ENCODE results near the gene ADAMTS8. TPM values are rescaled to one million over a fixed set of nuclear protein-coding genes. Genes with fewer than 3 reads are reported as not detected.

ADAMTS8 gene
- total RNA-seq, 1 experiment from 2014 or later, result not detected

- no peak for DNase-seq (ENCODE audit: low read depth)
These were observed 29.2 kb downstream of the ADAMTS8 start for GRCh38 chr11:130399196-130399595.

DNA sequence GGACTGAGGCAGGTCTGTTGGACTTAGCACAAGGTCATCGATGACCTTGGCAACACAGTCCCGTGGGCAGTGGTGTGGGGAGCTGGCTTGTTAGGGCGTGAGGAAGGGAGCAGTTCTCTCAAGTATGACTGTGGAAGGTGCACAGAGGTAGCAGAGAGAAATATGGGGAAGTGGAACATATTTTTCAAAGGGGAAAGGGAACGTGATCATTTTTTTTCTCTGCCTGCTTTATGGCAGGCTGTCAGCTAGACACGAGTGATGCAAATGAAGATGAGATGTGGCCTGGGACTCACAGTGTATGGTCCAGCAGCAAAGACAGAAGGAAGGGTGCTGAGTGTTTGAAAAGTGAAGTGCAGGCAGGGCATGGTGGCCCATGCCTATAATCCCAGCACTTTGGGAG is 30.6 kb downstream of the ADAMTS8 start:
- no peak for DNase-seq (ENCODE audit: low read depth)

- DNase-seq (ENCODE audit: low read depth), result no peak
These were observed 31.4 kb downstream of the ADAMTS8 start for GRCh38 chr11:130396965-130397364.

DNA sequence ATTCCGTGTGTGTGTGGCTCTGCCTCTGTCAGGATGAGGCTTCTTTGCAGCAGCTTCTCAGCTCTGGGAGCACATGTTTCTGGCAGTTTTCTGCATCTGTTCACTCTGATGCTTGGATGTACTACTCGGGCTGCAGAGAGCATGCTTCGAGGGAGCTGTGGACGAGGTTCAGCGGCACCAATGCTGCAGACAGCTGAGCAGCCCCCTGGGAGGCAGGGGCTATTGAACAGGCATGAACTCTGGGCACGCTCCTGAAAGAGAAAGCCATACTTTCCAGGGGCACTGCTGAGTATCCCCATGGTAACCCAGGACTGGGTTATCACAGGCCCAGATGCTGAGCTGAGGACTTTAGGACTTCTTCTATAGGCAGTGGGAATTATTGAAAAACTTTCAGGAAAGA is 33.8 kb downstream of the ADAMTS8 start:
- no peak for DNase-seq (ENCODE audit: low read depth)

DNA sequence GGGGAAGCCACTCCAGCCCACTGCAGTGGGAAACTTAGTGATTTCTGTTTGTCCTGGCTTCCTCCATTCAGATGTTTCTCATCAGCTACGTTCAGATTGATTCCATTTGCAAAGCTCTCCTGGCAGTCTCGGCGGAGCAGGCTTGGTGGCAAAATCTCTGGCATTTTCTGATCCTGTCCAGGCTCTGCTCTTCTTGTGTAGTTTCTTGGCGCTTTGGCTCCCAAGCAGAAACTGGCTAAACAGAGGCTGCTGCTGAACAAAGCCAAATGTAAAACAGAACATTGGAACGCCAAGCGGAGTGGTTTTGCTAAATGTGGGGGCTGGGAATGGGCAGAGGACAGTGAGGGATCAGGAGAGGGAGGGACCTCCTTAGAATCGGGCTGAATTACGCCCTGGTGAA is 36.7 kb downstream of the ADAMTS8 start:
- DNase-seq (ENCODE audit: low read depth), result no peak

DNA sequence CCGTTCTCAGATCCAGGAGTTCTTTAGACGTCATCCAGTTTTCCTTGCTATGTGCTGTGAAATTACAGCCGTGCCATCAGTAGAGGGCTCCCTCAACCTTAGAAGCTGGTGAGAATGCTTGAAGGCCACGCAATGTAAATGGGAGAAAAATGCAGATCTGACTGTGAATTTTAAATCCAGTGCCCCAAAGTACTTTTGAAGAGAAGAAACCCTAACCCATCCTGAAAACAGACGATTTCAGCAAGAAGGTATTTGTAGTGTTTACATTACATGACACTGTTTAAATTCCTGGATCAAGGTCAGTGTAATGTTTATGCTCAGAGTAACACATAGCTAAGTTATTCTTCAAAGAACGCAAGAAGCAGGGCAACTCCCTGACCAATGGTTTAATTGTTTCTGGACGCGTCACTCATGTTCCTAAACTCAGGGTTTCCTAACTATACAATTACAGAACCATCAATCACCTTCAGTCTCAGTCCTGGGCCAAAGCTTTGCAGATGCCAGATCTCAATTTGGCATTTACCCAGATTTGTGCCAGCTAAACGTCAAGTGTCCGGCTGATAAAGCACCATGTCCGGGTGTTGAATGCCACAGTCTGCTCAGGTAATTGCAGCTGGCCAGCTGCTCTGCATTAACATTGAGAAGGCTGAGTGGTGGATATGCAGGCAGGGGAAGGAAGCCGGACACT is 38.2 kb downstream of the ADAMTS8 start:
- peak; percentile 25 for DNase-seq (ENCODE audit: low read depth)

DNA sequence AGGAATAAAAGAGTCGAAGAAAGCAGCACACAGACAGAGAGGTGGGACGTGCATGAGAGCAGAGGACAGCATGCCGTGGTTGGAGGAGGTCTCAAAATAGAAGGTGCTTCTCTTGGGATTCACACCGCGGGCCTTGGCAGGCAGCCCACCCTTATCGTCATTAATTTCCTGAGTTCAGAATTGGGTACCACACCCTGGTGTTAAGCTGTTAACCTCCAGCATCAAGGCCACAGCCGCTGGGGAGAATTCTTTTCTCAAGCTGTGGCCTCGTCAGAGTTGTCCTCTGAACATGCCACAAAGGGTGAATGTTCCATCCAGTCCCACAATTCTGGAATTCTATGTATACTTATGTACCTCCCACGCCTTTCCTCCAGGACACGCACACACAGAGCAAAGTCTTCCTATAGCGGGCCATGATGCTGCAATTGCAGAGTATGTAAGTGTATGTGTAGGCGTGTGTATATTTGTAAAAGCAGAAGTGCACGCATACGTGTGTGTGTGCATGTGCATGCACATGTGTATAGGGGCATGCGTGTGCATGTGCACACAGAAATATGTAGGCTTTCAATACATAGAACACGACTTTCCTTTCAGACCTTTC is 39.0 kb downstream of the ADAMTS8 start:
- DNase-seq (ENCODE audit: low read depth), result no peak

DNA sequence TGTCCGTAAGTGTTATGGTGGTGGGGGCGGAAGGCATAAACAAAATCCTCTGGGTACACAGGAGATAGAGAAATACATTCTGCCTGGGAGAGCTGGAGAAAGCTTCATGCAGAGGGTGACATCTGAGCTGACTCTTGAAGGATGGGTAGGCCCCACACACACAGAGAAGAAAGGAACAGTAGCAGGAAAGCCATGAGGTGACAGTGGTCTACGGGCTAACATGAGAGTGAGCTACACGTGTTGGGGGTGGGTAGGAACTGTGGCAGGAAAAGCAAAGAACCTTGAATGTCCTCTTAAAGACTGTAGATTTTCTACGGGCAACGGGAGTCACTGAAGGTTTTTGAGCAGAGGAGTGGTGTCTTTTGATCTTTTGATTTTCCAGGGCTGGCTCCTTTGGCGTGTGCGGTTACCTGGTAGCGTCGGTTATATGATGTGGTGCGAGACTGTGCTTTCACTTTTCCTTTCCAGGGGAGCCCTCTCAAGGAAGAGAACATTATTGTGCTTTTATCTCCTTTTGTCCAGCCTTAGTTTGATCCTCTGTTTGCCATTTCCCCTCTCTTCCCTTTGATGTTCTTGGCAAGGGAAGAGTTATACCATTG is 39.7 kb downstream of the ADAMTS8 start:
- DNase-seq (ENCODE audit: low read depth), result no peak

- DNase-seq (ENCODE audit: low read depth), result no peak
These were observed 42.4 kb downstream of the ADAMTS8 start for GRCh38 chr11:130386056-130386455.

- peak; percentile 95 for DNase-seq (ENCODE audit: low read depth)
These were observed 44.8 kb downstream of the ADAMTS8 start for GRCh38 chr11:130383344-130384211.

DNA sequence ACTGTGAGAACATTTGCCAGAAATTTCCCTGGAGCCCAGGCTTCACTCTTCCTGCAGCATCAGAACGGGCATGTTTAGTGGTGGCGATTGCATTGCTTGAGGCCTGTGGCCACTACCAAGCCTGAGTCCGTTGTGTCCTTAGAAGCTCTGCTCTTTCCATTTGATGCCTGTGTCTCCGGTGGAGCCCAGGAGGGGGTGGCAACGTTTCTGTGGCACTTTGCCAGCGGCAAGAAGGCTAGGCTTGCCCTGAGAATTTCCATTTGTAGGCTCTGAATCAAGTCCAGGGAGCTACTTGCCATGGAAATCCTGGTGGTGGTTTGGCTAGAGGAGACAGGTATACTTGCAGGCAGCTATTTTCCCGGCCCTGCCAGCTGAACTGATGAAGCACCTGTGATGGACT is 47.1 kb downstream of the ADAMTS8 start:
- no peak for DNase-seq (ENCODE audit: low read depth)

DNA sequence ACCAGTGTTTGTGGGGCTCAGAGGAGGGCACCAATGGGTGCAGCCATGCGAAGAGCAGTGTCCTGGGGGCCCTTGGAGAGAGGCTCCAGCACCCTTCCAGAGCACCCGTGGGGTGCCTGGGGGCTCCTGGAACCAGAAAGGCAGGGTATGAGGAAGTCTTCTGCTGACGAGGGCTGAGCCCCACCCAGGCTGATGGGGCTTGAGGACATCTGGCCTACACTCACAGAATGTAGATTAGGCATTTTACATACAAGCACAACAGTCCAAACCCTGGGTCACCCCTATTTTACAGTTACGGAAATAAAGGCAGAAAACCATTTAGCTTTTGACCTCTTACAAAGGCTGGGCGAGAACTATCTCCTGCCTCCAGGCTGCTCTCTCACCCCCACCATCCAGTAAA is 47.6 kb downstream of the ADAMTS8 start:
- DNase-seq (ENCODE audit: low read depth), result no peak

DNA sequence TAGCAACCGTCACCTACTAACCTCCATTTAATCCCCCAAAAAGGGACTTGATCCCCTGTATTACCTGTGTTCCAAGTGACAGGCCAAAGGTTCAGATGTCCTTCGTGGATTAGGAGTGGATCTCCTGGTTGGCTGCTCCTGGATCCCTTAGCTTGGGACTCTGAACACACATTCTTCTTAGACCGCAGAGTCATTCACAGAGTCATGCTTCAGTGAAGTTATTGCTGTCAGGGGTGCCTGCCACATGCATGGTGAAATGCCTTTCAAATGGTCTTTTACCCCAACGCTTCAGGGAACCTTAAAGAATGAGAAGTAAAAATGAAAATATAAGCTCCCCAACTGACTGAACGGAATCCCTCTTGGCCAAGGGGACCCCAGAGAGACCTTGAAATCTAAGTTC is 49.1 kb downstream of the ADAMTS8 start:
- no peak for DNase-seq (ENCODE audit: low read depth)

DNA sequence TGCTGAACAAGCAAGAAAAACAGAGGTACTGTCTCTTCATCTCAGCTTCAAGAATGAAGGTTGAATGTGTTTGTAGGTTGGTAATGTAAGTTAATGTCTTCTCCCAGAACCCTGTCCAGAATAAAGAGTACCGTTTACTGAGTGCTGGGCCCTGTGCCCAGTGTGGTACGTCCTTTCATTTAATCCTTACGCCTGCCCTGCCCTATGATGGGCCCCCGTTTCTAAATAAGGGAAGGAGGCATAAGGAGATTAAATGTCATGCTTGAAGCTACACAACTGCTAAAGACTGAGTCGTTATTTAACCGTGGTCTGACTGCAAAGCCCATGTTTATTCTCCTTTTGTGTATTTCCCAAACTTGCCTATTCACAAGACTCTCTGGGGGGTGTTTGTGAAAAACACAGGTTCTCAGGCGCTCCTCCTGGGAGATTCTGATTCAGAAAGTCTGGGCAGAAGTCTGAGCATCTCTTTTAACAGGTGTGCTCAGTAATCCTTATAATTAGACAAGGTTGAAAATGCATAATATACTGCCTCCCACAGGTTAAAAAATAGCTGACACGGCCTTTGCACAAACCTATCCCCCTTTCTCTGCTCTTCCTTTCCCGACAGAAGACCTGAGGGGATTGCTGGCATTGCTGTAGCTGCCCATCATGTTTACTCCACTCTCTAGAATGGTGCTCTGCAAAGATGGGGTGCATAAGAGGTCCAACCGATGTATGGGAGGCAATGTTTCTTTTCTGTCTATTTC is 57.4 kb downstream of the ADAMTS8 start:
- DNase-seq (ENCODE audit: low read depth), result no peak

DNA sequence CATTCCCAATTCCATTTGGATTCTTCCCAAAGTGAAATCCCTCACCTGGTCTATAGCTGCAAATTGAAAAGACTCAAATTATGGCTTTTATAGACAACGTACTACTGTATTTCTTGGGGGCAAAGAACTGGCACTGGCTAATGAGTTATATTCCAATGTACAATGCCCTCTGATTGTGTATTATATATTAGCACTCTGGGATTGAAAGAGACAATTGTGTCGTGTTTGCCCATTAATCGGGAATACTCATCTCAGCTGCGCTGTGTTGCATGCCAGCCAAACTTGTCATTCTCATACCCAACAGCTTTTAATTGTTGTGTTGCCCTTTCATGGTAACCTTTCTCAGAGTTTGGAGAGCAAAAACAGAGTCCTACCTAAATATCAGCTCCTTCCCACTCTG is 58.7 kb downstream of the ADAMTS8 start:
- DNase-seq (ENCODE audit: low read depth), result no peak

DNA sequence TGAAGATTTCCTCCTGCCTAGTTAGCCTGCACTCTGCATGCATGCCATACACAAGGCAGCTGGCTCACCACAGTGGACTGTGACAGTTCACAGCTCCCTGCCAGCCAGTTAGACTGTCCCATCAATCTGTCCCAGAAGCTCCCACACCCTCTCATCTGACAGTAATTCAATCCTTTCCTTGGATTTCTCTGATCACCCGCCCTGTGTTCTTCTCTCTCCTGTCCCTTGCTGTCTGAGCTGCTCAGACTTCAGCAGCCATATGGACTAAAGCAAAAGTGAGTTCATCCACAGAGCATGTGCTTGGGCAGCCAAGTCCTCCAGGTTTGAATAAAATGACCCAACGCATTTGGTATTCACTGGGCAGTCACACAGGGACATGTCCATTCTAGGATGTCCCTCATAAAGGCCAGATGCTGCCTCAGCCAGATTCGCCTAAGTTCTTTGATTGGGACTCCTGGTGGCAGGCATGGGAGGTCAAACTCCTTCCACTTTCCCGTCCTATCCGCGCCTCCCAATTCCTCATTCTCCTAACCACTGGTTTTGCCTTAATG is 59.2 kb downstream of the ADAMTS8 start:
- DNase-seq (ENCODE audit: low read depth), result no peak

GRCh38 chr11:130359419-130359818 is 69.0 kb downstream of the ADAMTS8 start:
- no peak for DNase-seq (ENCODE audit: low read depth)

DNA sequence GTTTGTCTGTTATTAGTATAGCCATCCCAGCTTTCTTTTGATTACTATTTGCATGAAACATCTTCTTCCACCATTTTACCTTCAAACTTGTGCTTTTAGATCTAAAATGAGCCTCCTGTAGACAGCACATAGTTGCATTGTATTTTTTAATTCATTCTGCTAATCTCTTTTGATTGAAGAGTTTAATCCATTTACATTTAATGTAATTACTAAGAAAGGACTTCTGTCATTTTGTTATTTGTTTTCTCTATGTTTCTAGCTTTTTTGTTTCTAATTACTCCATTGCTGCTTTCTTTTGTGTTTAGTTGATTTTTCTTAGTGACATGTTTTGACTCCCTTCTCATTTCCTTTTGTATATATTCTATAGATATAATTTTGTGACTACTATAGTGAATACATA is 70.0 kb downstream of the ADAMTS8 start:
- DNase-seq (ENCODE audit: low read depth), result no peak

All from HT1080 (cell line).